Stimulated activated CD4-positive, alpha-beta T cell treated with anti-CD3 and anti-CD28 coated beads, TNF-alpha, amount 100 ng/mL, for 1 hour (primary cell): ENCODE measurements around the gene KDM4C.

Source experiments
- DNase-seq, 3 donors: peaks; one replicate each; pipeline ENCODE4 v3.0.0-alpha.2; 2020; ENCODE audit warnings: low read depth in 3 of 3, low spot score in 1 of 3

KDM4C gene

DNA sequence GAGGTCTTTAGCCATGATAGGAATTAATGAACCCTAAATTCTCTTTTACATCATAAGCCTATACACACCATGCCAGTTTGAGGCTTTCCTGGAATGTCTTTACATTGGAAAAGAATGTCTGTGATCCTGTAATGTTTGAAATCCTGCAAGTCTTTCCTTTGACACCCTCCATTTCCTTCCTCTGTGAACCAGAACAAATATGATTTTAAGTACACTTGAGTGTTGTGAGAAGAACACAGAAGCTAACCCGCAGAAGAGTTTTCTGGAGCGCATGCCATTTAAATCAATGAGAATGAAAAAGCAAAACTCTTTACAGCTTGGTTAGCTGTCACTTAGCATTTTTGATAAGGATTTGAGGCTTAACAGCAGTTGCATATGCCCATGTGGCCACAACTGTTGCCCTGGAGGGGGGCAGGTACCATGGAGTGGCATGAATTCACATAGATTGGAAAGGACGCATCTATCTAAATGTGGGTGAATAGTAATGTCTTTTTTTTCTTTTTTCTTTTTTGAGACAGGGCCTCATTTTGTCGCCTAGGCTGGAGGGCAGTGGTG lies 372.6 kb downstream of the KDM4C start:
- DNase-seq, result no peak

DNA sequence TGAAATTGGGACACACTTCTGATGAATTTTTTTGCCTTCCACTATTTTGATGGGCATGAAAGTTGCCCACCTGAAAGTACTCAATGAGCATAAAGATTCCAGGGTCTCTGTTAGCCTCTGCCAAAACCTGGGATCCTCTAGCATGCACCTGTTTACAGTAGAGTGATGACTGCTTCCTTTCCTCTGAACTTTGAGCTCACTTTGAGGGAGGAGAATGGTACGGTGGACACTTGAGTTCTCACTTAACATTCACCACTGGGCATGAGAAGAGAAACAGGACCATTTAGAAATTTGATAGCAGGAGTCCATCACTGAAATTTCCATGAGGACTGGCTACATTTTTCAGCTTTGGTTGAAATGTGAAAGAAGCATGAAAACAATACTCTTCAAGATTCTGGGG lies 374.8 kb downstream of the KDM4C start:
- no peak for DNase-seq

DNA sequence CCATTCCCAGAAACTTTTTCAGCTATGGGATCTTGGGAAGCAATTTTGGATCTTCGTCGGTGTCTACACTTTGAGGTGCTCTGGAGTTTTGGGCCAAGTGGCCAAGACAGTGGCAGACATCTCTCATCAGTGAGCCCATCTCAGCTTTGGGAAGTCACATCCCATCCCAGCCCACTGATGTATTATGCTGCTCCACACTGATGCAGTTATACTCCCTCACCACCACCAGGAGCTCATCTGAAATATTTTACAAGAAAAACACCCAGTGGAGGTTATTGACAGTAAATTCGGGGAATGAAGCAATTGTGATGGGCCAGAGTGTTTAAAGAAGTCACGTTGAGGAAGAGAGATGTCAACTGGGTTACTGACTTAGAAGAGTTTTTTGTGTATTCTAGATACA lies 378.0 kb downstream of the KDM4C start:
- no peak for DNase-seq

DNA sequence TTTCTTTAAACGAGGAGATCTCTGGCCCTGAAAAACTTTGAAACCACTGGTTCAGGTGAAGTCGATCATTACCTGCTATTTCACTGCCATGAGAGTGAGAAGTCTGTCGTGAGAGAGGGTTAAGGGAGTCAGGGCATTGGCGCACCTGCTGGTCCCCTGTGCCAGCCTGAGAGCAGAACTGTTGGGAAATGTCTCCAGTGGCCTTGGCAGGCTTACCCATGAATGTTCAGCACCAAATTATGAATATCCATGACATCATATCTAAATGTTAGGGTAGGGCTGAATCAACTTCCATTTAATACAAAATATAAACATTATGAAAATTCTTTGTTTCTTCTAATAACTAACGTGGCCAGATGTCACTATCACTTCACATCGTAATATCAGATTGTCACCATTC lies 379.3 kb downstream of the KDM4C start:
- DNase-seq, result no peak

DNA sequence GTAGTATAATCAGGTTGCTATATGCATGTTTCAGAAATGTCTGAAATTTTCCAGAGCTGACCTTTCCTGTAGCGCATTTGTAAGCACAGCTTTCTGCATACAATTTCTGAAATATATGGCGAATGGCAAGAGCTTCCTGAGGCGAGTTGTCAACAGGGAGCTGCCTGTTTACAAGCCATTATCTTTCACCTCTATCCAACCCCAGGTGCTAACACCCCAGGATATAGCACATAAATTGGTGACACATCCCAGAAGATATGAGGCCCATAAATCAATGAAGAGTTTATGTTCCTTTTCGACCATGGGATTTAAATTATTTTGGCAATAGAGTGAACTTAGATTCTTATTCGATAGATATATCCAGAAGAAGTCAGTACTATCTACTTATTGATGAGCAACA lies 379.8 kb downstream of the KDM4C start:
- no peak for DNase-seq

DNA sequence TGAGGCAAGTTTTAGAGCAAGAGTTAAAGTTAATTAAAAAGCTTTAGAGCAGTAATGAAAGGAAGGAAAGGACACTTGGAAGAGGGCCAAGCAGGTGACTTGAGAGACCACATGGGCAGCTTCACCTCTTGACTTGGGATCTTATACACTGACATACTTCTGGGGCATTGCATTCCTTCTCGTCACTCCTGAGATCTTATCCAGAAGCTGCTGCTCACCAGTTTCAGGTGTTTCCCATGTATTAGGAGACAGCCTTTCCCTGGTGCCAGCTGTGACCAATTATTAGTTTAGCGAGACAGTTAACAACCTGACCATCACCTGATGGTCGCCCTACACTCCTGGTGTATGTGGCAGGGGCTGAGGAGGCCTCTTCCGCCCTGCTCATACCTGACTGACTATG lies 382.1 kb downstream of the KDM4C start:
- no peak for DNase-seq

DNA sequence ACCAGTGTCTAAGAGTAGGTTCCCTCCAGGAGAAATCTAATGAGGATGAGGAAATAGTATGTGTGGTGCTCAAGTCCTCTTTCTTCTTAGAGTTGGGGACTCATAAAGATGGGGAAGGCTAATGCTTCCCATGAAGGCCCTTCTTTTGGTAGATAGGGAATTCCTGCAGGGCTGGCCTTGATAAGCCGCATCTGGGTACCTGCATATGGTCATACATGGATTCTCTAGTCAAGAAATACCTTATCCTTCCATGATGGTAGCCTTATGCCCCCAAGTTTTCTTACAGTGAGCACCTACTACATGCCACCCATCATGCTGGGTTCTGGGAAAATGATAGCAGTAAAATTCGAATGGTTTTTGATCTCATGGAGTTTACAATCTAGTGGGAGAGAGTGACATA lies 382.6 kb downstream of the KDM4C start:
- DNase-seq, result no peak

DNA sequence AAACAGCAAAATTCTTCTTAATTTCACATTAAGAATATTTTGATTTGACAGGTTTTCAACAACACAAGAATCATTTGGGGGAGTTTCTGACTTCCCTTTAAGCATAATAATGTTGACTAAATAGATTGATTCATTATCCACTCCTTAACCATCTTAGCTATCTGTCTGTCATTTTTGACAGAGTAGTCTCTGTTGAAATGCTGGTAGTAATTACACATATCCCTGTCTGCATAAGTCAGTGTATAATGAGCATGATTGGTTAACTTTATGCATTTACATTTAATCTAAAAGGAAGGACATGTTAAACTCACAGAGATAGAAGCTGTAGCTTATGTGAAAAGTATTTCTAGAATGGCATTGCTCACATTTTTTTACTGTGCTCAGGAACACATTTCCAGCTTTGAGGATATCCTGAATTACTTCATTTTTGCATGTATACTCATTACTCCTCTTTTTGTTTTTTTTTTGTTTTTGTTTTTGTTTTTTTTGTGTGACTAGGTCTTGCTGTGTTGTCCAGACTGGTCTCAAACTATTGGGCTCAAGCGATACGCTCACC lies 385.9 kb downstream of the KDM4C start:
- DNase-seq, result no peak

DNA sequence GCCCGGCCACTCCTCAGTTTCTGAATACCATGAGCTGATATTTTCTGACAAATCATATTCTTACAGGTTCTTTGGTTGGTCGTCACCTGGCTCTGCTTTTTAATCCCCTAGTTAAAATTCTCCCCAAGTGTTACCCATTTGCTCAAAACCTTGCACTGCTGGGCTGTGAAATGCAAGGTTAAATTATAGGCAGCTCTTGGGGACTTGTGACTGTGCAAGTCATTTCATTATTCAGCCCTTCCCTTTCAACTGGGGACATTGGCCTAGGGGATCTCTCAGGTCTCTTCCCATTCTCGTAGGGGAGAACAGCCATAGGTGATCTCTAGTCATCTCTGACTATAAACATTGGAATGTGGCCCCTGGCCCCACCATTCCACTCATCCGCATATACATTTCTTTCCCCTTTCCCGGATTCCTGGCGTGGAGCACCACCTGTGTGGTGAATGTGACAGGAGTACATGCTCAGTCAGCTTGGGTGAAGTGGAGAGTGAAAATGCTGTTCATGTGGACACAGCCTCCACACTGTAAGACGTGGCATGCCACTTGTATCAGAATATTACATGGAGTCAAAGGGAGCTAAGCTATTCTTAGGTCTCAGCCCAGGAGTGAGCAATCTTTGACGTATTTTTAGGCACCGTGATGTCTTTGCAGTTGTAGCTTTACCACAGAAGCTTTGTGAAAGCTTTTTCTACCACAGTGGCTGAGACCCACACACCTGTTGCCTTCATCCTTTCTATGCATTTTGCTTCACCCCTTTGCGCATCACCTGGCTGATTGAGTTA lies 386.7 kb downstream of the KDM4C start:
- no peak for DNase-seq

DNA sequence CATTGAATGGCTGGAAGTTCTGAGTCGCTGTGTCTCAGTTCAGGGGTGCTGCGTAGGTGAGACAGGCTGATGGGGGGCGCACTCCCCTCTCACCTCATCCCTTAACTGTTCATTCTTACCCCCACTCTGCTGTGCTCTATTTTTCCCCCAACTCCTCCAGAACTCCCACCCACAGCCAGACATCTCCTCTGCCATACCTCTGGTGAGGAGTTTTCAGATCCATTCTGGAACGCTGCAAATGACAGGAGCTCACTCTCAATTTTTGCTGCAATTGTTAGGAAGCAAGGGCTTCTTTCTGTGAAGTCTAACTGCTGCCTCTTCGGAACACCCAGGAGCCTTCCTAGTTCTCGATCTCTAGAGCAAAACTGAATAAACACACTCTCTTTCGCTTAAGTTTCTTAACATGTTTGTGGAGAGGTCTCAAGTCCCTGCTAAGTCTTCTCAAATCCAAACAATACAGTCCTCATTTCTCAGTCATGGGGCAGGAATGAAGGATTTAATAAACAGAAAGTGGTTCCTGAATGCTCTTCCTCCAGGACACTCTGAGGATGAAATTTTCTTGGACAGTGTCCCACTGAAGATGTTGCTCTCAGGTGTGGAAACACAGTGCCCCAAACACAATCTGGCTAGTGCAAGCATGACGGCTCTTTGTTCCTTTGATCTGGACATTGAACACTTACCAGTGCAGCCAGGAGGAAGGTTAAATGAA lies 387.7 kb downstream of the KDM4C start:
- DNase-seq, result no peak

DNA sequence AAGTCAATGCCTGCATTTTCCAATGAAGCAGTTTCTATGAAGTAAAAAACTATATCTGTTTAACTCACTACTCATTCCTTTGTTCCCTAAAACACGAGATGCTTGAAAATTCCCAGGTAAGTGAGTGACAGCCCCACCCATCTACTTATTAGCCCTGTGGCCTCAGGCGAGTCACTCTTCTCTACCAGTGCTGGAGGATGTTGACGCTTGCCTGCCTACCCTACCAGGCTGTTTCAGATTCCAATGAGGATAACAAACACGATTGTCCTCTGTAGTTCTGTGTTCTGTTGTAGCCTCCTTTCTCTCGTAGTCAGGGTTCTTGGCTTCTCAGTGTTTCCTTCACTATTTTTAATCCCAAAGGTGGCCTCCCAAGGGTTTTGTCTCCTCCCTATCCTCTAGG lies 388.8 kb downstream of the KDM4C start:
- DNase-seq, result no peak

DNA sequence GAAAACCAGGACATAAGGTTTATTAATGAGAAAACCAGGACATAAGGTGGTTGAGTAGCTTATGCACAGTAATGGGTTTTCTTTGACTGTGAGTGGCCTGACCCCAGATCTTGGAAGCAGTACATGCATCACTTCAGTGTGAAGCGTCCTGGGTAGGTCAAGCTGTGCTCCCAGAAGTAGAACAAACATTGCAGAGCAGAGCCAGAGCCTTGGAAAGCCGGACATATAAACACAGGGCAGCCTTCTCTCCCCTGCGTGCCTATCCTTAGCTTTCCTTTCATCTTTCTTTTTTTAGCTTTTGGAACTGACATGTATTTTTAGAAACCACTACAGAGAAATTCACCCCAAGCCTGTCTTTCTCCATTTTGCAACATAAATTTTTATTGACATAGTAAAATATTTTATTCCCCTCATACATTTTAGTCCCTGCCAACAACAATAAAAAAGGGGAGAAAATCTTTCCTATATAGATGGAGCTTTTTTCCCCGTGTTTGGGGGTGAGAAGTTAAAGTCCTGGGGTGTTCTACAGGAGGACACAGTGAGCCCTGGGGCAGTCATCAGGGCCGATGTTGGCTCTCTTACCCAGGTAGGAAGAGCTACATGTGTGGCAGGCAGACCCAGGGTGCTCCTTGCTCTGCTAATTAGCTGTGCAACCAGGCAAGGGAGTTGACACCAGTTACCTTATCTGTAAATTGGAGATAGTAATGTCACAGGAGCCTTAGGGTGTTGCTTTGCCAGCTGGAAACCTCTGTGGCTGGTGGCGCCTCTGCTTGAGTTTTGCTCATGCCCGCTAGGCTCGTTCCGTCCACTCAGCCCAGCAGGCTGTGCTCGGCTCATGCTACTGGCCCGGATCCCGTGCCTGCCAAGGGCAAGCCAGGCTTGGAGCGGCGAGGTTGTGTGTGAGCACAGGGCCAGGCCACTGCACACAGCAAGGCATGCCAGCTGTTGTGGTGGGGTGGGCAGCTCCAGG lies 389.6 kb downstream of the KDM4C start:
- no peak for DNase-seq

DNA sequence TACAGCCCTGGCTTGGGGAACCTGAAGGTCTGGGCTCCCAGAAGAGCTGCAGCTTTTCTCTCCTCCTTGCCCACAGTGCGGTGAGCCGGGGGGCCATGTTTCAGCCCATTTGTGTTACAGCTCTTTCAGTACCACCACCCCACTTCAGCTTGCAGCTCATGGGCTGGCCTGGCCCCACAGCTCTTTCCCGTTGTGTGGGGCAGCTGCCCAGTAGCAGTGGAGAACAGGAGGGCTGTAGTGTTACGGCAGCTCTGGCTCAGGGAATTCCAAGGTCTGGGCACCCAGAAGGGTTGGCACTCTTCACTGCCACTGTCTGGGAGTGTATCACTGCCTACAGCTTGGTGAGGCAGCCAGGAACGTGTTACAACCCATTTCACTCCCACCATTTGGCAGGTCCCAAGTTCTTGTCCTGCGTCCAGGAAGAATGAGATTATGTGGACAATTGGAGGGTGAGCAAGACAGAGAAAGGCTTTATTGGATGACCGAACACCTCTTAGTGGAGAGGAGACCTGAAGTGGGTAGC lies 390.5 kb downstream of the KDM4C start:
- no peak for DNase-seq

DNA sequence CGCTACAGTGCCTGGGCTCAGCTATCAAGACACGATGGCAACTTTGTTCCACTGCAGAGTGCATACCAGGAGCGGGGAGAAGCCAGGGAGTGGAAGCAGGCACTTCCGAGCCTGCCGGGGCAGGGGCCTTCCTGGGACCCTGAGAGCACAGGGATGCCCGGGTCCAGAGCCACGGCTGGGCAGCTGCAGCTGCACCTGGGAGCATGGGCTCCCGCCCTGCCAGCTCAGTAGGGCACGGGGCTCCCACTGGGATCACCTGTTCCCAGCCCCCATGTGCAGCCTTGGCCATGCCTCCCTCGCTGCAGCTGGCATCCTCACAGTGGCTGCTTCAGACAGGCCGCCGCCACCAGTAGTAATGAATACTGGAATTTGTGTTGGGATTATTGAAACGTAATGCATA lies 391.5 kb downstream of the KDM4C start:
- no peak for DNase-seq

DNA sequence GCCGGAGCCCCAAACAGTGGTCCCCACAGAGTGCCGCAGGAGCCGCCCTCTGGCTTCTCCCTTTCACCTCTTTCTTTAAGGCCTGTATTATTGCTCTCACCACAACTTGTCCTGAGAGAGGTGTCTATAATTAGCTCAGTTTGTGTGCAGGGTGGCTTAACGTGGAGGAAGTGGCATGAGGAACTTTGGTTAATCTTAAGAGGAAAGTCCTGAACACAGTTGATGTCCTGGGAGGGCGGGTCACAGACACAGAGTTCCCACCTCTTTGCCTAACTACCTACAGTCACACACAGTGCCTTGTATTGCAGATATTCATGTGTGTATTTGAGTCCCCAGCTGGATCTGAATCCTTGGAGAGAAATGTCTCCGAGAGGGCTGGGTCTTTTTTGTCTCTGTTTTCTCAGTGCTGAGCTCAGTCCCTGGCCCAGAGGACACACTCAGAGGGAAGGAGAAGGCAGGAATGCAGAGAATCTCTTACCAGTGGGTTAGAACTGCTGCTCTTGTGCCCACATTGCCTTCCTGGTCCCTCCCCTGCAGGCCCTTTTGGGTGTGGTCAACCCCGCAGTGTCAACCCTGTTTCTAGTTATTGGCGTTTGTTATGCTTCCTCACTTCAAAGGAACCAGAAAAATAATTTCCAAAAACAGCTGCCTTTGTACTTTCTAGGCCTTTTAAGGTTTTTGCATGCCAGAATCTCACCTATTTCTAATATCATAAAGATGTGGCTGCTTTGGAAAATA lies 392.5 kb downstream of the KDM4C start:
- no peak for DNase-seq

DNA sequence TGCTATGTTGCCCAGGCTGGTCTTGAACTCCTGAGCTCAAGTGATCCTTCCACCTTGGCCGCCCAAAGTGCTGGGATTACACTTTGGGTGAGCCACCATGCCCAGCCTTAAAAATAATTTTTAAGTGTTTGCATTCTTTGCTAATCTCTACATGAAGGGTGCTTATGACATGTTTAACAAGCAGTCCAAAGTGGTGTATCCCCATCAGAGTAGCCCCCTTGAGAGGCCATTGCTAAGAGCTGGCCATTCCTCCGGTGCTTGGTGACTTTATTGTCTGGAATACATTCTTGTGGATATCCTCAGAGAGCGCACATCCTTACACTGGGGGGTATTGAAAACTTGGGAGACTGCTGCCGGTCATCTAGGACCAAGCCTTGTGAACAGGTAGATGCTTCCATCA lies 395.4 kb downstream of the KDM4C start:
- no peak for DNase-seq

DNA sequence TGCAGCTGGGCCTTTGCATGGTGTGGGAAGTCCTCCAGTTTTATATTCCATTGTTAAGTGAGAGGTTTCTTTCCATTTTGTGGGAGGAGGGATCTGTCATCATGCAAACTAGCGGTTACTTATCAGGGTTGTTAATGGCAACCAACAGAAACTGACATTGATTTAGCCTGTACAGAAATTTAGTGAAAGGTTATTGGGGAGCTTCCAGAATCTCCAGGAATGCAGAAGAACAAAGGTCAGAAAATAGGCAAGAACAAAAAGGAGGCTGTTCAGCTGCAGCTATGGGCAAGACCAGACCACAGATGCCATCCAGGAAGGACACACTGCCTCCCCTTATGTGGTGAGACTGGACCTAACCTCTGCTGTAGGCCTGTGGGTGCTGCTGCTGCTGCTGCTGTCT lies 395.8 kb downstream of the KDM4C start:
- DNase-seq, result no peak

DNA sequence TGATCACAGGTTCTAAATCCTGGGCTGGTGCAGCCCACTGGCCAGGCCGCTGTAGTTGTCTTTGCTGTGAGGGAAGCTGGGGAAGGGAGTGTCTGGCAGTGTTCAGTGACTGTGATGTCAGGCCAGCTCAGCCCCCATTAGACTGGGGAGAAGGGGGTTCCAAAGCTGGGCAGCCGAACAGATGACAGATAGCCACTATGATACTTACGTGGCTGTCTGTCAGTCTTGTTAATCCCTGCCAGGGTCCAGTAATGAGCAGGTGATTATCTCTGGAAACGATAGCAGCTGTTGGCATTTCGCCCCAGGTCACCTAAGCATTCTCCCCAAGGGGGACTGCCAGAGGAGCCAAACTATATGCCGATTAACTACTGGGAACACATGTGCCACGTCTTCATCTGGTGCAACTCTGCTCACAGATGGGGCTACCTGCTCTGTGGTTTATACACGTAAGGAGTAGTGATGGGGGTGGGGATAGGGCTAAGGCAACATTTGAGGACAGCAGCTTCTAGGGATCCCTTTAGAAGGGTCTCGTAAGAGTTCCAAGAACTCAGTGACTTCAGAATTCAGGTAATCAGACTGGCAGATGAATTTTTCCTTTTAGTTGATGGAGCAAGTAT lies 396.3 kb downstream of the KDM4C start:
- no peak for DNase-seq

DNA sequence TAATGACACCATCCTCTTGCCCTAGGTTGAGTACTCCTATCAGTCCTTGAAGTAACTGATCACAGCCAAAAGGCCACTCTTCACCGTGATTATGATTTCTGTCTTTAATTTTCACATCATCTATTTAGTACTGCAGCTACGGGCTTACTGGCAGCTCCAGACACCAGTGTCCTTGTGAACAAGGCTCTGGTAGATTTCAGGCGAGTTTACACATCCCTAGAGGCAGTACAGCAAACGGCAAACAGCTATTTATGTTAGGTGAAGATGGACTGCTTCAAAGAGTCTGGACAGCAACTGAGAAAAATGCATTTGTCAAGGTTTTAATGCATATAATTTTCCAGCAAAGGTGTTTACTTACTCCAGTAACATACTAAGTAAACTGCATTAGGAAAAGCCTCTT lies 396.9 kb downstream of the KDM4C start:
- DNase-seq, result no peak

DNA sequence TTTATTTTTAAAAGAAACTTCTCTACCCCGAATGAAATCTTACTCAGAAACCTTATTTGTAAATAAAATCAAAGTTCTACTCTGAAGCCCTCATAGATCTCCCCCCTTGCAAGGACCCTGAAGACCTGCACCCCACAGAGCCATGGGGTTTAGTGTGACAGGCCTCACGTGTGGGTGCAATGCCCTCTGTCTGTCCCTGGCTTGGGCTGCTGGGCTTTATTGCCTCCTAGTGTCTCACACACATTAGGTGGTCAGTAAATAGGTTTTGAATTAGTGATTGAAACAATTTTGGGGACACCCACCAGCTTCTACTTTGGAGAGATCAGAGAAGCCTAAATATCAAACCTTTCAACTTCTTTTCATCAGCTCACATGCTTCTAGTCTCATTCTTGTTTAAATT lies 403.7 kb downstream of the KDM4C start:
- DNase-seq, result no peak
